SK-N-MC (cell line): ENCODE results near the gene LMNA.

Source experiments
- EZH2 ChIP-seq: fragments of 200-600 bp; sonication (generic); IDR thresholded peaks from one replicate; pipeline ENCODE4 v1.6.1; 2017; ENCODE audit warnings: antibody characterized with exemption
- POLR2AphosphoS5 ChIP-seq: IDR thresholded peaks from 2 replicates; pipeline ENCODE4 v1.6.1; 2012; ENCODE audit warnings: mild to moderate bottlenecking, low read depth, low read length, borderline replicate concordance

DNA sequence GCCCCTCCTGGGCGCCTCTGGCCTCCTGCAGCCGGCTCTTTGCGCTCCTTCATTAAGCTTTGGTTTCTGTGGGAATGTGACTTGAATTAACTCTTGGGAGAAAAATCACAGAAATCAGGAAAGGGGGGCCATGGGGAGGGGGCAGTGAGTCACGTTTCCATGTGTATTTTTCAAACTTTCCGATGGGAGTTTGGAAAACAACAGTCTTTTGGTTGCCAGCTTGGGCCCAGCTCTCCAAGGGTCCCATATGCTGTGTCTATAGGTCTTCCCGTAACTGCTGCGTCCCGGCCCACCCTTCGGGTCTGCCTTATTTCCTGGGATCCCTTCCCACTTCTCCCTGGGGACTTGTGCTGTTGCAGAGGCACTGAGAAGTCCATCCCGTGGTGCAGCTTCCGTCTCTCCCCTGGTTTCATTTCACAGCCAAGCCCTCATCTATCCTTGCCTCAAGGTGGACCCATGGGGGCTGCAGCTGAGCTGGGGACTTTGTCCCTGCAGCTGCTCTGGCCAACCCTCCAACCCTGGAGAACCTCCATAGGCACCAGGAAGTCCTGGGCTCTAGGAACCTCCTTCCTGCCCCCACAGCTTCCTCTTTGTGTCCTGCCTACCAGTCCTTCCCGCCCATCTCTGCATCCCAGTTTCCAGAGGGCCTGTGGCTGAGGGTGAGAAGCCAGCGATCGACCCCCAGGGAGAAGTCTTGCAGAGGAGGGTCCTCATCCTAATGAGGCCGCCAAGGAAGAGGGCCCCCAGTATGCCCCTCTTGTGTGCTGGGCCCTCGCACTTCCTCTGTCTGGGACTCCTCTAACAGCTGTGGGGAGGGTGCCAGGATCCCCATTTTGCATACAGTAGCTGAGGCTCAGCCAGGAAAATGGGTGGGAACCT is 11.6 kb upstream of the LMNA start:
- TF ChIP-seq EZH2 (no peak), POLR2AphosphoS5 (no peak)
